22Rv1 (cell line): ENCODE data around the gene CD300E.
"Not testable (repeated sequence)": the region's sequence is repeated elsewhere in the genome, so short reads cannot be mapped to it uniquely, and the experiment has no call there.

Source experiments
- ZFX ChIP-seq: fragments of 450-650 bp; IDR thresholded peaks from 2 replicates; pipeline ENCODE4 v1.6.1; 2017; ENCODE audit warnings: antibody characterized with exemption, borderline replicate concordance
- TF ChIP-seq, protein P1 (sequence below): fragments of 450-650 bp; IDR thresholded peaks from 2 replicates; pipeline ENCODE4 v1.5.1; 2017; ENCODE audit warnings: mild to moderate bottlenecking

GRCh38 chr17:74573635-74574034, 49.9 kb downstream of the CD300E start:
- TF ChIP-seq, protein P1, sequence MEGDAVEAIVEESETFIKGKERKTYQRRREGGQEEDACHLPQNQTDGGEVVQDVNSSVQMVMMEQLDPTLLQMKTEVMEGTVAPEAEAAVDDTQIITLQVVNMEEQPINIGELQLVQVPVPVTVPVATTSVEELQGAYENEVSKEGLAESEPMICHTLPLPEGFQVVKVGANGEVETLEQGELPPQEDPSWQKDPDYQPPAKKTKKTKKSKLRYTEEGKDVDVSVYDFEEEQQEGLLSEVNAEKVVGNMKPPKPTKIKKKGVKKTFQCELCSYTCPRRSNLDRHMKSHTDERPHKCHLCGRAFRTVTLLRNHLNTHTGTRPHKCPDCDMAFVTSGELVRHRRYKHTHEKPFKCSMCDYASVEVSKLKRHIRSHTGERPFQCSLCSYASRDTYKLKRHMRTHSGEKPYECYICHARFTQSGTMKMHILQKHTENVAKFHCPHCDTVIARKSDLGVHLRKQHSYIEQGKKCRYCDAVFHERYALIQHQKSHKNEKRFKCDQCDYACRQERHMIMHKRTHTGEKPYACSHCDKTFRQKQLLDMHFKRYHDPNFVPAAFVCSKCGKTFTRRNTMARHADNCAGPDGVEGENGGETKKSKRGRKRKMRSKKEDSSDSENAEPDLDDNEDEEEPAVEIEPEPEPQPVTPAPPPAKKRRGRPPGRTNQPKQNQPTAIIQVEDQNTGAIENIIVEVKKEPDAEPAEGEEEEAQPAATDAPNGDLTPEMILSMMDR = not testable (repeated sequence)
- TF ChIP-seq ZFX = not testable (repeated sequence)
